ENCODE results near the gene ZCCHC17.
"Not testable (repeated sequence)": the region's sequence is repeated elsewhere in the genome, so short reads cannot be mapped to it uniquely, and the experiment has no call there.

The ZCCHC17 gene

DNA sequence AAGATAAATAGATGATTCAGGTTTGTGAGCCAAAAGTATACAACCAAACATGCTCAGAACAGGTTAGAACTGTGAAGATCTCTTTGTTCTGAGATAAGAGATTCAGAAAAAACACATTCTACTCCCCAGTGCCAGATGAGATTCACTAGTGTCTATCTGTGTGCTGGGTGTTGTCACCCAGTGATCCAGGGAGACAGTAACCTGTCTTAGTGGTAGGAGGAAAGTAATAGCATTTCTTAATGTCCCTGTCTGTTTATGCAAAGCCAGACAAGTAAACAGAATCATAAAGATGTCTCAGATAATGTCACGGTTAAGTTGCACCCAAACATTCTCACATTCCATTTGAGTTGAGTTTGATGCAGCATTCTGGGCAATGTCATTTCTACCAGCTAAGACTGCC lies 38.3 kb upstream of the ZCCHC17 start:
- Histone ChIP-seq H3K79me2 (ENCODE audit: insufficient read depth, low read depth) (no peaks in the 10 kb centered on the region), H3K4me1 (ENCODE audit: low read depth, poor library complexity, severe bottlenecking) (no peaks in the 10 kb centered on the region), H3K27ac (no peak overlapping the region), H3K4me2 (no peak overlapping the region), H3K9ac (no peak overlapping the region), H2AFZ (ENCODE audit: low read depth) (no peak overlapping the region), H3K4me3 (IDR thresholded peaks at IDR 0.05; ENCODE audit: insufficient read depth, low read depth, low read length) (no peak overlapping the region), H3K27me3 (ENCODE audit: insufficient read depth, low read depth) (no peaks in the 10 kb centered on the region), H3K36me3 (ENCODE audit: insufficient read depth) (peaks cover 6% of the 10 kb centered on the region; the same call in 1 of the 2 replicates), H4K20me1 (ENCODE audit: insufficient read depth) (no peaks in the 10 kb centered on the region)
- TF ChIP-seq, protein P1, sequence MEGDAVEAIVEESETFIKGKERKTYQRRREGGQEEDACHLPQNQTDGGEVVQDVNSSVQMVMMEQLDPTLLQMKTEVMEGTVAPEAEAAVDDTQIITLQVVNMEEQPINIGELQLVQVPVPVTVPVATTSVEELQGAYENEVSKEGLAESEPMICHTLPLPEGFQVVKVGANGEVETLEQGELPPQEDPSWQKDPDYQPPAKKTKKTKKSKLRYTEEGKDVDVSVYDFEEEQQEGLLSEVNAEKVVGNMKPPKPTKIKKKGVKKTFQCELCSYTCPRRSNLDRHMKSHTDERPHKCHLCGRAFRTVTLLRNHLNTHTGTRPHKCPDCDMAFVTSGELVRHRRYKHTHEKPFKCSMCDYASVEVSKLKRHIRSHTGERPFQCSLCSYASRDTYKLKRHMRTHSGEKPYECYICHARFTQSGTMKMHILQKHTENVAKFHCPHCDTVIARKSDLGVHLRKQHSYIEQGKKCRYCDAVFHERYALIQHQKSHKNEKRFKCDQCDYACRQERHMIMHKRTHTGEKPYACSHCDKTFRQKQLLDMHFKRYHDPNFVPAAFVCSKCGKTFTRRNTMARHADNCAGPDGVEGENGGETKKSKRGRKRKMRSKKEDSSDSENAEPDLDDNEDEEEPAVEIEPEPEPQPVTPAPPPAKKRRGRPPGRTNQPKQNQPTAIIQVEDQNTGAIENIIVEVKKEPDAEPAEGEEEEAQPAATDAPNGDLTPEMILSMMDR (conservative IDR thresholded peaks at IDR 0.05; ENCODE audit: low read depth, low read length): no peak

DNA sequence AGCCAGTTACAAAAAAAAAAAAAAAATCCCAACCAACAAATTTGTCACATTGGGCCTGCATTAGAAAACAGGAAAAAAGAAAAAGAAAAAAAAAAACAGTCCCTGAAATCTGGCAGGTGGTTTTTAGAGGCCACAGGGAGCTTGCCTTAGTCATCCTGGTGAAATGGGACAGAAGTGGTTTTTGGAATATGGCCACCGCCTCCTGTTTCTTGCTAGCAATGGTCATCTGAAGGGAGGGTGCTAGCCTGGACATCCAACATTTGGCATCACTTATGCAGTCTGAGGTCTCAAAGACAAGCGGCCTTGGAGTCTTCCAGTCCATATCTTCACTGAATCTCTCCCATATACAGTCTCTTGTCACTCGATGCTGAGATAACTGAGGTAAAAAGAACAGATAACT lies 37.1 kb upstream of the ZCCHC17 start:
- H3K27ac ChIP-seq: no peak overlapping the region
- H3K4me1 ChIP-seq (ENCODE audit: low read depth, poor library complexity, severe bottlenecking): no peaks in the 10 kb centered on the region
- H3K4me3 ChIP-seq (IDR thresholded peaks at IDR 0.05; ENCODE audit: insufficient read depth, low read depth, low read length): no peak overlapping the region
- TF ChIP-seq, protein P1 (conservative IDR thresholded peaks at IDR 0.05; ENCODE audit: low read depth, low read length): no peak
- no peaks in the 10 kb centered on the region for H4K20me1 ChIP-seq (ENCODE audit: insufficient read depth)
- no peak overlapping the region for H3K9ac ChIP-seq
- no peak overlapping the region for H3K4me2 ChIP-seq
- peaks cover 6% of the 10 kb centered on the region; the same call in 1 of the 2 replicates for H3K36me3 ChIP-seq (ENCODE audit: insufficient read depth)
- H2AFZ ChIP-seq (ENCODE audit: low read depth): no peak overlapping the region
- H3K79me2 ChIP-seq (ENCODE audit: insufficient read depth, low read depth): no peaks in the 10 kb centered on the region
- H3K27me3 ChIP-seq (ENCODE audit: insufficient read depth, low read depth): no peaks in the 10 kb centered on the region

DNA sequence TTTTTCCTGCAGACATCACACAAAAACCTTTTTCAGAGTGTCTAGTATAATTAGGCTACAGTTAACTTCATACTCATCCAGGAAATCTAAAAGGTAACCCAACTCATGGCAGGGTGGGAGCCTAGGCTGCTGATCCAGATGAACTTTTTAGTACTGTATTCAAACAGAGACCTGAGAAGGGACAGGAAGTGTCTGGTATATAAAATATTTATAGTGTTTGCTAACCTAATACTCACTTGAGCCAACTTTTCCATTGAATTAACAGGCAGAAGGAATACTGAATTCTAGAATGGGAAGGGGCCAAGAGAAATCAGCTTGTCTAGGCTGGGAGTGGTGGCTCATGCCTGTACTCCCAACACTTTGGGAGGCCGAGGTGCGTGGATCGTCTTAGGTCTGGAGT lies 34.9 kb upstream of the ZCCHC17 start:
- Histone ChIP-seq H4K20me1 (ENCODE audit: insufficient read depth) (0 out of 2 replicates have a peak, but pooled peaks cover 6% of the 10 kb centered on the region), H3K79me2 (ENCODE audit: insufficient read depth, low read depth) (no peaks in the 10 kb centered on the region), H3K27me3 (ENCODE audit: insufficient read depth, low read depth) (no peaks in the 10 kb centered on the region), H3K4me1 (ENCODE audit: low read depth, poor library complexity, severe bottlenecking) (no peaks in the 10 kb centered on the region), H3K9ac (no peak overlapping the region), H3K27ac (no peak overlapping the region), H3K4me3 (IDR thresholded peaks at IDR 0.05; ENCODE audit: insufficient read depth, low read depth, low read length) (no peak overlapping the region), H2AFZ (ENCODE audit: low read depth) (no peak overlapping the region), H3K36me3 (ENCODE audit: insufficient read depth) (peaks cover 6% of the 10 kb centered on the region; the same call in 1 of the 2 replicates), H3K4me2 (no peak overlapping the region)
- TF ChIP-seq, protein P1 (conservative IDR thresholded peaks at IDR 0.05; ENCODE audit: low read depth, low read length): no peak

DNA sequence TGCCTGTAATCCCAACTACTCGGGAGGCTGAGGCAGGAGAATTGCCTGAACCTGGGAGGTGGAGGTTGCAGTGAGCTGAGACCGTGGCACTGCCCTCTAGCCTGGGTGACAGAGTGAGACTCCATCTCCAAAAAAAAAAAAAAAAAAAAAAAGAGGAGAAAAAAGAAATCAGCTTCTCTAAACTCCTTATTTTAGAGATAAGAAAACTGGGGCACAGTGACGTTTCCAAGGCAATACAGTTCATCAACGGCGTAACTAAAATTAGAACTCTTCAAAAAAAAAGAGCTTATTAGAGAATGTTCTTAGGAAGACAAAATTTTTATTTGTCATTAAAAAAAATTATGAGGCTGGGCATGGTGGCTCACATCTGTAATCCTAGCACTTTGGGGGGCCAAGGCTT lies 34.4 kb upstream of the ZCCHC17 start:
- not testable (repeated sequence) for H3K4me3 ChIP-seq (IDR thresholded peaks at IDR 0.05; ENCODE audit: insufficient read depth, low read depth, low read length); H3K4me1 ChIP-seq (ENCODE audit: low read depth, poor library complexity, severe bottlenecking); H3K4me2 ChIP-seq; H2AFZ ChIP-seq (ENCODE audit: low read depth); H3K9ac ChIP-seq; H3K79me2 ChIP-seq (ENCODE audit: insufficient read depth, low read depth); H3K27me3 ChIP-seq (ENCODE audit: insufficient read depth, low read depth); H4K20me1 ChIP-seq (ENCODE audit: insufficient read depth); H3K27ac ChIP-seq; H3K36me3 ChIP-seq (ENCODE audit: insufficient read depth)

DNA sequence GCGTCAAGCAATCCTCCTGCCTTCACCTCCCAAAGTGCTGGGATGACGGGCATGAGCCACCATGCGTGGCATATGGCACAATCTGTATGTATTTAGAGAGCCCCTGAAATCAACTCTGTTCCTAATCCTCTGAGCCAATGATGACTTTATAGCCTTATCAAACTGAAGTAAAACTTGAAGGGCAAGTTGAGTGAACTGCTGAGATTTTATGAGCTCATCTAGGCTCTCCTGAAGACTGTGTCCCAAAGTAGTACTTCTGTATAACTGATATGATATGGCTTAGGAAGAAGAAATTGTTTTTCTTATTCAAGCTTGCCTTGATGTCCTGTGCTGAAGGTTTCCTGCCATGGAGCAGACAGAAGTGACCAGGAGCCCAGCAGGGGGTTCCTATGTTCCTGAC lies 33.4 kb upstream of the ZCCHC17 start:
- no peaks in the 10 kb centered on the region for H3K27me3 ChIP-seq (ENCODE audit: insufficient read depth, low read depth)
- H3K4me2 ChIP-seq: no peak overlapping the region
- H3K9ac ChIP-seq: no peak overlapping the region
- TF ChIP-seq, protein P1 (conservative IDR thresholded peaks at IDR 0.05; ENCODE audit: low read depth, low read length): no peak
- H3K79me2 ChIP-seq (ENCODE audit: insufficient read depth, low read depth): no peaks in the 10 kb centered on the region
- no peak overlapping the region for H2AFZ ChIP-seq (ENCODE audit: low read depth)
- H3K27ac ChIP-seq: no peak overlapping the region
- peaks cover 11% of the 10 kb centered on the region; the same call in 1 of the 2 replicates for H3K36me3 ChIP-seq (ENCODE audit: insufficient read depth)
- 0 out of 2 replicates have a peak, but pooled peaks cover 7% of the 10 kb centered on the region for H4K20me1 ChIP-seq (ENCODE audit: insufficient read depth)
- H3K4me3 ChIP-seq (IDR thresholded peaks at IDR 0.05; ENCODE audit: insufficient read depth, low read depth, low read length): no peak overlapping the region
- H3K4me1 ChIP-seq (ENCODE audit: low read depth, poor library complexity, severe bottlenecking): no peaks in the 10 kb centered on the region

Data from KMS-11 (cell line).